Mesendoderm (in vitro differentiated cells): ENCODE measurements around the gene FXYD1.

Experiments used
- DNase-seq: peaks from one replicate; pipeline ENCODE4 v3.0.0; 2013
- H2AK5ac ChIP-seq: 2 replicates; pipeline ENCODE4 v1.6.1; 2013; ENCODE audit warnings: low read length, inconsistent platforms
- H2BK120ac ChIP-seq: 2 replicates; pipeline ENCODE4 v1.6.1; 2013; ENCODE audit warnings: low read depth, mild to moderate bottlenecking, low read length, moderate library complexity, mixed read lengths
- H2BK15ac ChIP-seq: replicated peaks from 2 replicates; pipeline ENCODE4 v1.6.1; 2013; ENCODE audit warnings: low read depth, mild to moderate bottlenecking, moderate library complexity
- H2BK5ac ChIP-seq: 2 replicates; pipeline ENCODE4 v1.6.1; 2013; ENCODE audit warnings: low read length, inconsistent platforms
- H3K18ac ChIP-seq: 2 replicates; pipeline ENCODE4 v1.6.1; 2013; ENCODE audit warnings: mild to moderate bottlenecking, low read length, mixed read lengths
- H3K23ac ChIP-seq: one replicate; pipeline ENCODE4 v1.6.1; 2013; ENCODE audit warnings: low read length
- H3K27ac ChIP-seq: 2 replicates; pipeline ENCODE4 v1.5.1; 2013; ENCODE audit warnings: low read depth, mild to moderate bottlenecking, inconsistent platforms, low read length, moderate library complexity
- H3K27me3 ChIP-seq: 2 replicates; pipeline ENCODE4 v1.6.1; 2013; ENCODE audit warnings: low read length, control low read depth, mild to moderate bottlenecking, inconsistent platforms; ENCODE audit not compliant: insufficient read depth, poor library complexity
- H3K36me3 ChIP-seq: 2 replicates; pipeline ENCODE4 v1.6.1; 2013; ENCODE audit warnings: low read length, inconsistent platforms; ENCODE audit not compliant: control insufficient read depth, insufficient read depth
- H3K4ac ChIP-seq: one replicate; pipeline ENCODE4 v1.6.1; 2013; ENCODE audit warnings: low read depth, mild to moderate bottlenecking, low read length, moderate library complexity
- H3K4me1 ChIP-seq: 2 replicates; pipeline ENCODE4 v1.6.1; 2013; ENCODE audit warnings: low read depth, low read length, inconsistent platforms; ENCODE audit not compliant: control insufficient read depth
- H3K4me2 ChIP-seq: 2 replicates; pipeline ENCODE4 v1.6.1; 2013; ENCODE audit warnings: low read length
- H3K4me3 ChIP-seq: 2 replicates; pipeline ENCODE4 v1.5.1; 2013; ENCODE audit warnings: mild to moderate bottlenecking, low read length
- H3K56ac ChIP-seq: one replicate; pipeline ENCODE4 v1.6.1; 2013; ENCODE audit warnings: low read length
- H3K79me1 ChIP-seq: 2 replicates; pipeline ENCODE4 v1.6.1; 2013; ENCODE audit warnings: low read length, inconsistent platforms
- H3K79me2 ChIP-seq: 2 replicates; pipeline ENCODE4 v1.6.1; 2013; ENCODE audit warnings: mild to moderate bottlenecking, low read length; ENCODE audit not compliant: control insufficient read depth, insufficient read depth
- H3K9ac ChIP-seq: 2 replicates; pipeline ENCODE4 v1.6.1; 2013; ENCODE audit warnings: low read length, inconsistent platforms
- H4K5ac ChIP-seq: one replicate; pipeline ENCODE4 v1.6.1; 2013; ENCODE audit warnings: low read length
- H4K8ac ChIP-seq: one replicate; pipeline ENCODE4 v1.6.1; 2013; ENCODE audit warnings: low read depth, mild to moderate bottlenecking, control low read depth, low read length, moderate library complexity
- WGBS: extraction: QIAGEN DNeasy Blood & Tissue Kit; methylation state at CpG from one replicate; pipeline ENCODE4 v1.1.7; 2013; ENCODE audit warnings: low lambda C conversion rate, missing lambda C conversion rate; ENCODE audit not compliant: insufficient coverage; ENCODE audit errors: extremely low coverage; 5-methylcytosine and 5-hydroxymethylcytosine counted together

Gene FXYD1

GRCh38 chr19:35140962-35141836 is 2.6 kb downstream of the FXYD1 start:
- WGBS: no CpG with 5 or more reads among the region's 48 CpGs
- Histone ChIP-seq H3K18ac (no peak overlapping the region), H3K4ac (no peak overlapping the region), H3K36me3 (no peaks in the 10 kb centered on the region), H3K4me2 (peak overlapping the region; percentile 44), H4K5ac (no peak overlapping the region), H2AK5ac (no peak overlapping the region), H2BK15ac (no peak overlapping the region), H3K27me3 (peaks cover 6% of the 10 kb centered on the region), H4K8ac (no peak overlapping the region), H3K79me1 (no peaks in the 10 kb centered on the region), H3K79me2 (no peaks in the 10 kb centered on the region), H3K9ac (no peak overlapping the region), H3K4me3 (no peak overlapping the region), H2BK5ac (no peak overlapping the region), H3K56ac (peak overlapping the region; percentile 68), H2BK120ac (no peak overlapping the region), H3K4me1 (peaks cover 4% of the 10 kb centered on the region), H3K27ac (no peak overlapping the region), H3K23ac (no peak overlapping the region)
- peak; percentile 95 for DNase-seq

- H3K4me1 ChIP-seq: peaks cover 4% of the 10 kb centered on the region
- H3K4me3 ChIP-seq: no peak overlapping the region
- no CpG with 5 or more reads among the region's 21 CpGs for WGBS
- H3K4ac ChIP-seq: no peak overlapping the region
- no peak overlapping the region for H2AK5ac ChIP-seq
- H4K8ac ChIP-seq: no peak overlapping the region
- peak overlapping the region; percentile 16 for H3K9ac ChIP-seq
- H3K36me3 ChIP-seq: no peaks in the 10 kb centered on the region
- H3K79me1 ChIP-seq: no peaks in the 10 kb centered on the region
- H3K79me2 ChIP-seq: no peaks in the 10 kb centered on the region
- H3K56ac ChIP-seq: peak overlapping the region; percentile 68
- H3K23ac ChIP-seq: no peak overlapping the region
- no peak for DNase-seq
- H3K18ac ChIP-seq: no peak overlapping the region
- peaks cover 6% of the 10 kb centered on the region for H3K27me3 ChIP-seq
- no peak overlapping the region for H3K27ac ChIP-seq
- no peak overlapping the region for H2BK120ac ChIP-seq
- H3K4me2 ChIP-seq: peak overlapping the region; percentile 29
- H2BK5ac ChIP-seq: no peak overlapping the region
- no peak overlapping the region for H2BK15ac ChIP-seq
- H4K5ac ChIP-seq: no peak overlapping the region
Observed at GRCh38 chr19:35141837-35142605, 3.4 kb downstream of the FXYD1 start.

DNA sequence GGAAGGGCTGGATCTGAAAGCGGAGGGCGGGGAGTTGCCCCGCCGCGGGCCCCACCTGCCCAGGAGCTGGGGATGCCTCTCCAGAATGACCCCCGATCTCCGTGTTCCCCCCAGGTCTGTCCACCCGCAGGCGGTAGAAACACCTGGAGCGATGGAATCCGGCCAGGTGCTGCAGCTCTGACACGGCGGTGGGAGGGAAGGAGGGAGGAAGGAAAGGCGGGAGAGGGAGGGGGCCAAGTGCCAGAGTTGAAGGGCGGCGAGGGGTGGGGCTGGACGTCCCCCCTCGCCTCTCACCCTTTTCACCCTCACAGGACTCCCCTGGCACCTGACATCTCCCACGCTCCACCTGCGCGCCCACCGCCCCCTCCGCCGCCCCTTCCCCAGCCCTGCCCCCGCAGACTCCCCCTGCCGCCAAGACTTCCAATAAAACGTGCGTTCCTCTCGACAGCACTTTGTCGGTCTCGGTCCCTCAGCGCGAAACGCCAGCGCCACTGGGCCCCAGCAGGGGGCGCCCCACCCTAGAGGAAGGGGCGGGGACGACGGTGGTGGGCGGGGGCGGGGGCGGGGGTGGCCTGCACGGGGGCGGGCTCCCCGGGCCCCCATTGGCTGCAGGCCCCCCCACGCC is 4.1 kb downstream of the FXYD1 start:
- Histone ChIP-seq H3K4me3 (peak overlapping the region; percentile 32), H3K79me1 (no peaks in the 10 kb centered on the region), H3K27ac (no peak overlapping the region), H3K4ac (no peak overlapping the region), H3K9ac (peak overlapping the region; percentile 8), H3K18ac (no peak overlapping the region), H4K8ac (no peak overlapping the region), H2BK5ac (no peak overlapping the region), H4K5ac (no peak overlapping the region), H2BK120ac (no peak overlapping the region), H2BK15ac (no peak overlapping the region), H2AK5ac (no peak overlapping the region), H3K23ac (no peak overlapping the region), H3K27me3 (peaks cover 6% of the 10 kb centered on the region), H3K36me3 (no peaks in the 10 kb centered on the region), H3K4me1 (peaks cover 4% of the 10 kb centered on the region), H3K56ac (peak overlapping the region; percentile 25), H3K79me2 (no peaks in the 10 kb centered on the region), H3K4me2 (peak overlapping the region; percentile 84)
- no CpG with 5 or more reads among the region's 46 CpGs for WGBS
- peak; percentile 75 for DNase-seq

DNA sequence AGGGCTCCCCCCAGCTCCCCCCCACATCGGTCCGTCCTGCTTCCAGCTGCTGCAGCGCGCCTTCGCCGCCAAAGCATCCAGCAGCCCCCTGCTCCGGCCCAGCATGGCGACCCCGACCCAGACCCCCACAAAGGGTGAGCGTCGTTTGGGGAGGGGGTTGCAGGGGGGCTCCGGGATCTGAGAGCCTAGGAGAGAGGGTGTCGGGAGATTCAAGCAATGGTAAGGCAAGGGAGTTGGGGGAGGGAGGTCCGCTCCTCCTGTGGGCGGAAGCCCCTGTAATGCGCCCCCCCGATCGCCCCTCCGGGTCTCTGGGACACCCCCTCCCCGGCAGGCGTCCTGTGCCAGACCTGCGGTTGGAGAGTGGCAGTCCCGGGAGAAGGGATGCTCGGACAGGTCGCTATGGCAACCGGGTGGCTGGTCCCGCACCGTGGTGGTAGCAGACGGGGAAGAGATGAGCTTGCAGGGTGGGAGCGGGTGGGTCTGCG is 4.6 kb downstream of the FXYD1 start, which contains the start of gene FXYD7:
Gene FXYD7 (plus strand): TSS at position 25 of the 485 bp plus-strand sequence. CDS start 79 bp downstream, at position 104.
- Histone ChIP-seq H2BK5ac (no peak within 1 kb of the TSS), H4K8ac (no peak within 1 kb of the TSS), H3K4me3 (peak within 1 kb of the TSS; percentile 32), H2BK120ac (no peak within 1 kb of the TSS), H3K23ac (no peak within 1 kb of the TSS), H3K79me1 (no peaks in the 10 kb centered on the region), H3K79me2 (no peaks in the 10 kb centered on the region), H2AK5ac (no peak within 1 kb of the TSS), H3K4me1 (peaks cover 4% of the 10 kb centered on the region), H3K27me3 (peaks cover 6% of the 10 kb centered on the region), H3K36me3 (no peaks in the 10 kb centered on the region), H3K27ac (no peak within 1 kb of the TSS), H4K5ac (no peak within 1 kb of the TSS), H3K9ac (peak within 1 kb of the TSS; percentile 16), H2BK15ac (no peak within 1 kb of the TSS), H3K4me2 (peak within 1 kb of the TSS; percentile 84), H3K56ac (peak within 1 kb of the TSS; percentile 29), H3K4ac (no peak within 1 kb of the TSS), H3K18ac (no peak within 1 kb of the TSS)
- no CpG with 5 or more reads among the region's 31 CpGs for WGBS
- DNase-seq: no peak

GRCh38 chr19:35143818-35144217 is 5.2 kb downstream of the FXYD1 start:
- Histone ChIP-seq H3K4me2 (no peak overlapping the region), H3K79me2 (no peaks in the 10 kb centered on the region), H2AK5ac (no peak overlapping the region), H2BK5ac (no peak overlapping the region), H3K4me3 (no peak overlapping the region), H4K8ac (no peak overlapping the region), H3K23ac (no peak overlapping the region), H3K9ac (no peak overlapping the region), H3K4ac (no peak overlapping the region), H3K79me1 (no peaks in the 10 kb centered on the region), H3K36me3 (no peaks in the 10 kb centered on the region), H3K18ac (no peak overlapping the region), H4K5ac (no peak overlapping the region), H2BK15ac (no peak overlapping the region), H2BK120ac (no peak overlapping the region), H3K27me3 (peaks cover 6% of the 10 kb centered on the region), H3K56ac (no peak overlapping the region), H3K4me1 (peaks cover 4% of the 10 kb centered on the region), H3K27ac (no peak overlapping the region)
- DNase-seq: no peak
- no CpG with 5 or more reads among the region's 3 CpGs for WGBS
